Left lobe of liver (tissue), 2 donors: ENCODE results near the gene PAGE3. TPM values are rescaled to one million over a fixed set of nuclear protein-coding genes. Genes with fewer than 3 reads are reported as not detected.
A peak's percentile ranks its signal among the peaks of the same experiment; 100 is the strongest.

Source experiments
- ATAC-seq: fragments of 200-7000 bp; cut with Tn5 transposase; one replicate; pipeline ENCODE4 v1.9.1; 2020; ENCODE audit warnings: mild to moderate bottlenecking, moderate library complexity
- DNase-seq: peaks from one replicate; pipeline ENCODE4 v3.0.0-alpha.2; 2020; ENCODE audit warnings: low spot score
- total RNA-seq: library from RNA; stranded (reverse); gene quantifications from one replicate; pipeline ENCODE4 v1.2.1, GENCODE V29; 2021
- donor health status: DM: no; HTN: no; CAD: no; lungs with moderate emphysema.
- donor health status: DM: no; HTN: yes; CAD: no.

PAGE3 gene, protein sequence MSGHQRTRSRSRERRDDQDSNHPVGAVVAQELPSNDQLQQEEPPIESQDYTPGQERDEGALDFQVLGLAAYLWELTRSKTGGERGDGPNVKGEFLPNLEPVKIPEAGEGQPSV
- not detected for total RNA-seq

GRCh38 chrX:55264816-55265215, at the start of gene PAGE3:
TSS of gene PAGE3 (minus strand) at chrX:55264916. CDS start at chrX:55263903, 1,013 bp downstream.
- ATAC-seq (no peak), DNase-seq (no peak)

DNA sequence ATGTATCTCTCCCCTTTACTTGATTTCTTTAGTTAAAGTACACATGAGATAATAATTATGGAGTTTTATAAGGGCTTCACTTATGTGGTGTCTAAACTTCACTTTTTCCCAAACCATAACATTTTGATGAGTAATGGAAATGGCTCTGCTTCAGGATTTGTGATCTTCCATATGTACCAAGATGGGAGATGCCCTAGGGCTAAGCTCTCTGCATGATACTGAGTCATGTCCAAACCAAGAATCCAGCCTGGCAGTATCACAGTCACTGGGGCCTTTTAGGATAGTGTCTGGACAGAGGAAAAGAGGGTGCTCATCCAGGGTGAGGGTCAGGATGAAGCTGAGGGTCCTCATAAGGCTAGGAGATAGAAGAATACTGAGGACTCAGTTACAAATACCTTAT, 47.9 kb upstream of the PAGE3 start:
- no peak for ATAC-seq
- no peak for DNase-seq

- no peak for DNase-seq
- no peak for ATAC-seq
Measured at GRCh38 chrX:55290963-55291362, 26.2 kb upstream of the PAGE3 start.

- ATAC-seq = no peak
- no peak for DNase-seq
Measured at GRCh38 chrX:55279832-55280231, 15.1 kb upstream of the PAGE3 start.

GRCh38 chrX:55260806-55261205, 3.9 kb downstream of the PAGE3 start:
- ATAC-seq = no peak
- DNase-seq = no peak

GRCh38 chrX:55253528-55253927, 11.2 kb downstream of the PAGE3 start:
- no peak for DNase-seq
- no peak for ATAC-seq

DNA sequence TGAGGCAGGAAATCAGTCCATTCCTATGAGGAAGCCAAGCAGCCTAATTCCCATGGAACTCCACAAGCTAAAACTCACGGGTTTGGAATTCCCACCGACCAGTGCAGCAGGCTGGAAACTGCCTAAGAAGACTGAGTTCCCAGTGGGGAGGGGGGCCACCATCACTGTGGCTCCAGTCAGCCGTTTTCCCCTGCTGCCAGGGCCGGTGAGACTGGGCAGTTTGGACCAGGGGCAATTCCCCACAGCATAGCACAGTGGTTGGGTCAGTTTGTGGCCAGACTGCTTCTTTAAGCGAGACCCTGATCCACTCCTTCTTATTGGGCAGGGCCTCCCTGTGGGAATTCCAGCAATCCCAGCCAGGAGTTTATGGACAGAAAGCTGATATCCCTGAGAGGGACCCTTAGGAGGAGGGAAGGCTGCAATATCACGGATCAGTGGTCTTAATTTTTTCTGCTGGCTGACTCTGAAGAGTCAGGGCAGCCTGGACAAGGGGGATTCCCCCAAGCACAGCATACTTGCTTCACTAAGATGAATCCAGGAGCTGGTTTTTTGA, 23.9 kb downstream of the PAGE3 start:
- DNase-seq (no peak), ATAC-seq (no peak)

- DNase-seq (no peak), ATAC-seq (no peak)
Measured at GRCh38 chrX:55220119-55220794, 44.5 kb downstream of the PAGE3 start, which contains the start of gene PAGE5. TSS of gene PAGE5 (plus strand) at chrX:55220346. CDS start at chrX:55221383, 1,037 bp downstream.

DNA sequence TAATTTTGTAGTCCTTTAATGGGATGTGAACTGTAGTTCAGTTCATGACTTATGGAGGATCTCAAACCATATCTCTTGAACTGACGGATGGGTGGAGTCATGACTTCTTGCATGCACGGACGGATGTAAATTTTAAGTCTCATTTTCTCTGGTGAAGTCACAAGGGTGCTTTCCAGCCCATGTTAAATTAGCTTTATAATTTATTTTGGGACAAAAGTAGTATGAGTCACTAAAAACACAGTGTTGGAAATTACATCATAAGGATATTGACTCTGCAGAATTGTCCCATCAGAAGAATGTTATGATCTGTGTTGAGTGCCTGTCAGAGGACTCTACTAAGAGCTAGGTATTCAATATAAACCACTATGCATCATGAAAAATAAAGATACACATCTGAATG, 51.3 kb downstream of the PAGE3 start:
- no peak for ATAC-seq
- DNase-seq = no peak

DNA sequence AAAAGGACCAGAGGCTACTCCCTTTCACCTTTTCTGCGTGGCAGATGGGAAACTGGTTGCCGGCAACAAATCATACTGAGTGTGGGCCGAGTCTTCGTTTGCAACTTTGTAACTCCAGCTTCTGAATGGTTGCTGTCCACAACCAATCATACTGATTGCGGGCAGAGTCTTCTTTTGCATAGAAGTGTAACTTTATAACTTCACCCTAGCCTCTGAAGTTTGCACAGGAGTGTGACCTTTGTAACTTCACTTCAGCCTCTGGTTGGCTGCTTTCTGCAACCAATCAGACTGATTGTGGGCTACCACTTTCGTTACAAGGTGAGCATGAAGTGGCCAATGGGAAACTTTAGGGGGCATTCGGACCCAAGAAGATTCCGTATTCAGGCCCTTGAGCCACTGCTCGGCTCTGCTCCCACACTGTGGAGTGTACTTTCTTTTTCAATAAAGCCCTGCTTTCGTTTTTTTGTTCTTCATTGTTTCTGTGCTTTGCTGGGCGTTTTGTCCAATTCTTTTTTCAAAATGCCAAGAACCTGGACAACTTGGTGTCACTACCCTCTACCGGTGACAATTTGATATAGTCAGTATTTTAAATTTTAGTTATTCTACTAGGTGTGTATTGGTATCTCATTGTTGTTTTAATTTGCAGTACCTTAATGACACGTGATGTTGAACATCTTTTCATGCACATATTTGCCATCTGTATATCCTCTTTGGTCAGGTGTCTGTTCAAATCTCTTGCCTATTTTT, 53.6 kb downstream of the PAGE3 start:
- DNase-seq = peak; percentile 73
- peak; percentile 94 for ATAC-seq

Other genes with a start within 250 kb of the PAGE3 start
- gene ALAS2, start 233.9 kb downstream of the PAGE3 start, total RNA-seq = 1.9 TPM
- not detected for gene PAGE2B, start 189.9 kb downstream of the PAGE3 start, total RNA-seq
- gene PAGE2, start 175.9 kb downstream of the PAGE3 start, total RNA-seq = not detected
- 0.73 TPM for gene PAGE5, start 44.6 kb downstream of the PAGE3 start, total RNA-seq
- gene MAGEH1, start 187.2 kb upstream of the PAGE3 start, total RNA-seq = 7.0 TPM
- 0.38 TPM for gene USP51, start 224.9 kb upstream of the PAGE3 start, total RNA-seq